T-helper 1 cell treated with Interleukin-12 subunit alpha and Interleukin-12 subunit beta and Interleukin-4 antibody, amounts not matched to agents 30 ng/mL and 1 ng/mL, for 36 hours (primary cell): ENCODE results near the gene KRTAP9-4. TPM values are rescaled to one million over a fixed set of nuclear protein-coding genes. Genes with fewer than 3 reads are reported as not detected.
"Not testable (repeated sequence)": the region's sequence is repeated elsewhere in the genome, so short reads cannot be mapped to it uniquely, and the experiment has no call there.

Experiments used
- intact Hi-C: fragments of 100-400 bp; cut with micrococcal nuclease; formaldehyde crosslinking; loops from one replicate; pipeline ENCODE4 v1.15.1; 2024
- total RNA-seq: library from RNA; stranded (reverse); gene quantifications from 2 replicates; pipeline ENCODE4 v1.2.3, GENCODE V29; 2022

Gene KRTAP9-4
- total RNA-seq, 1 donor from 2014 or later: not detected

DNA sequence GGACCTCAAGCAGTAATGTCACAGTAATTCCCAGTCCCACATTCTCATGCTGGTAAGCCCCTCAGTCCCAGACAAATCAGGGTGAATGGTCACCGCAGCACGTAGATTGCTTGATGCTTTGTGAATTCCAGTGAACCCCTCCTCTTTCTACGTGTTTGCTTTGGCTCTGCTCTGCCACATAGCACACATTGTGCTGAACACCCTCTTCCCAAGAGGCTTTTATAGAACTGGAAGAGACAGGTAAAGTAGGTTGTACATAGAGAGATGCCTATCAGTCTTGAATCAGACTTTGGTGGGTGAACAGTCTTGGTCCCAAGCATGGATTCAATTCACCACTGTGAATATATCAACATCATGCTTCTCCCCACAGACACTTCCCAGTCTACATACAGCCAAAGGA, 15.1 kb downstream of the KRTAP9-4 start:
- intact Hi-C loops: no loop called here

DNA sequence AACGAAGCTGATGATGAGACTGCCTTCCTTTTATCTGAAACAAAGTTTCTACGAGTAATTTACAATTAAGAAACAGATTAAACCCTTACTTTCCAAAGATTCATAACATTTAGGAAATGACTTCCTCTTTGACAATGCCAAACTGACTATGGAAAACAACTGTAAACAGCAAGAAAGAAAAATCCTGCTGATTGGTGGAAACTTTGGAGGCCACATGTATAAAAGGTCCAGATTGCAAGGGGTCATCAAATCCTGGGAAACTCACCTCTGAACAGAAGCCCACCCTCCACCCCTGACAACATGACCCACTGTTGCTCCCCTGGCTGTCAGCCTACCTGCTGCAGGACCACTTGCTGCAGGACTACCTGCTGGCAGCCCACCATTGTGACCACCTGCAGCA, 15.6 kb downstream of the KRTAP9-4 start, which contains the start of gene KRTAP9-6:
Gene KRTAP9-6, plus strand, starts transcription at position 301 of the 400 bp plus-strand sequence. Its CDS starts 0 bp downstream, at position 301.
- intact Hi-C loops: no loop called here

DNA sequence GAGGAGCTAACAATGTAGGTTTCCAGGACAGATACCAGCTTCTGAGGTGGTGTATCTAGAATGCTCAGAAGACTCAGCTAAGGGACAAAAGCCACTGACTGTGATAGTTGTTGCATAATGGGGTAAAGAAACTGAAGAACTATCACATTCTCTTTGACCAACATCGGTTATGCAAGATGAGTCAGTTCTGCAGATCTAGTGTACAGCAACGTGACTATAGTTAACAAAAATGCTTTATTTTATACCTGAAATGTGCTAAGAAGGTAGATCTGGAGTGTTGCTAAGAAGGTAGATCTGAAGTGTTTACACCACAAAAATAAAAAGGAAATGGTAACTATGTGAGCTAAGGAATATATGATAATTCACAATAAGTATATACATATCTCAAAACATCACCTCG, 18.2 kb downstream of the KRTAP9-4 start:
- intact Hi-C loops: no loop called here

DNA sequence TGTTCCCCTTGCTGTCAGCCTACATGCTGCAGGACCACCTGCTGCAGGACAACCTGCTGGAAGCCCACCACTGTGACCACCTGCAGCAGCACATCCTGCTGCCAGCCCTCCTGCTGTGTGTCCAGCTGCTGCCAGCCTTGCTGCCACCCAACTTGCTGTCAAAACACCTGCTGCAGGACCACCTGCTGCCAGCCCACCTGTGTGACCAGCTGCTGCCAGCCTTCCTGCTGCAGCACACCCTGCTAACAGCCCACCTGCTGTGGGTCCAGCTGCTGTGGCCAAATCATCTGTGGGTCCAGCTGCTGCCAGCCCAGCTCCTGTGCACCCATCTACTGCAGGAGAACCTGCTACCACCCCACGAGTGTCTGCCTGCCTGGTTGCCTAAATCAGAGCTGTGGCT, 21.8 kb downstream of the KRTAP9-4 start:
- intact Hi-C loops: not testable (repeated sequence)

DNA sequence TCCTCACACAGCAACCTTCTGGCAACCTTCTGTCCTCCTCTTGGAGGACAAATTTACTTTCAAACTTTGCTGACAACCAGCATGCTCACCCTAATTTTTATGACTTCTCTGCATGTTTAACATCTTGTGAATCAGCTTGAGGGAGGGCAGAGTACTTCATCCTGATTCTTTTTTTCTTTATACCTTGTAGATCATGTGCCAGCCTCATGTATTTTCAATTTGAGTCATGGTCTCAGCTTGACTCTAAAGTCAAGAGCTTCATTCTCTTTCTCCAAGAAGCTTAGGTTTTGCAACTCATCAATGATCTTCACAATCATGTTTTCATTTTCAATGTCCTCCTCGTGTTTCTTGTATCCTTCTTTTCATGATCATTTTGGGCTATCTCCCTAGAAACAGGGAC, 22.4 kb downstream of the KRTAP9-4 start:
- intact Hi-C loops: no loop called here

DNA sequence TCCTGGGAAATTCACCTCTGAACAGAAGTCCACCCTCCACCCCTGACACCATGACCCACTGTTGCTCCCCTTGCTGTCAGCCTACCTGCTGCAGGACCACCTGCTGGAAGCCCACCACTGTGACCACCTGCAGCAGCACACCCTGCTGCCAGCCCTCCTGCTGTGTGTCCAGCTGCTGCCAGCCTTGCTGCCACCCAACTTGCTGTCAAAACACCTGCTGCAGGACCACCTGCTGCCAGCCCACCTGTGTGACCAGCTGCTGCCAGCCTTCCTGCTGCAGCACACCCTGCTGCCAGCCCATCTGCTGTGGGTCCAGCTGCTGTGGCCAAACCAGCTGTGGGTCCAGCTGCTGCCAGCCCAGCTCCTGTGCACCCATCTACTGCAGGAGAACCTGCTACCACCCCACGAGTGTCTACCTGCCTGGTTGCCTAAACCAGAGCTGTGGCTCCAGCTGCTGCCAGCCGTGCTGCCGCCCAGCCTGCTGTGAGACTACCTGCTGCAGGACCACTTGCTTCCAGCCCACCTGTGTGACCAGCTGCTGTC, 26.2 kb downstream of the KRTAP9-4 start, which contains the start of gene KRTAP9-7:
Gene KRTAP9-7, plus strand, starts transcription at position 51 of the 543 bp plus-strand sequence. Its CDS starts 0 bp downstream, at position 51.
- intact Hi-C loops: not testable (repeated sequence)

DNA sequence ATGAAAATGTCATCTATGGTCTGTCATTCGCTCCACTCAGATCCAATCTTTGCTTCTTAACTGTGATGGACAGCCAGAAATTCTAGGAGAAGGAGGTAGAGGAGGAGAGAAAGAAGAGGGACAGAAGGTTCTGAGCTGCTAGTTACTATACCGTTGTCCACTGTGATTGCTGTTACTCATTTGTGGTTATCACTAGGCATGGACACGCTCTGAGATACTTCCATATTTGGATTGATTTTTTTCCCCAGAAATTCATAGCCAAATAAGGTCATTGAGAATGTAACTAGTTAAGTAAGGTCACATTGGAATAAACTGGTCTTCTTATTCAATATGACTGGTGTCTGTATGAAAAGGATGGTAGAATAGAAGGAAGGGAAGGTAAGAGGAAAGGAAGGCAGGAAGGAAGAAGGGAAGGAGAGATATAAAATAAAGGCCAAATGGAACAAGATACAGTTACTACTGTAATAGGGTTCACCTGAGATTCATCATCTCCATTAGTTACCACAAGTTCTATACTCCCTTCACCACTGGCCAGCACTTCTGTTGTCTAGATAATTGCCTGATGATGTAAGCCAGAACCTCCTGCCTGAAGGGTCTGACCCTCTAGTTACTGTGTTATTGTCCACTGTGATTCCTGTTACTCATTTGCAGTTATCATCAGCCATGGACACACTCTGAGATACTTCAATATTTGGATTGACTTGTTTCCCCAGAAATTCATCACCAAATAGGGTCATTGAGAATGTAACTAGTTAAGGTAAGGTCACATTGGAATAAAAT, 28.9 kb downstream of the KRTAP9-4 start:
- intact Hi-C loops: no loop called here

DNA sequence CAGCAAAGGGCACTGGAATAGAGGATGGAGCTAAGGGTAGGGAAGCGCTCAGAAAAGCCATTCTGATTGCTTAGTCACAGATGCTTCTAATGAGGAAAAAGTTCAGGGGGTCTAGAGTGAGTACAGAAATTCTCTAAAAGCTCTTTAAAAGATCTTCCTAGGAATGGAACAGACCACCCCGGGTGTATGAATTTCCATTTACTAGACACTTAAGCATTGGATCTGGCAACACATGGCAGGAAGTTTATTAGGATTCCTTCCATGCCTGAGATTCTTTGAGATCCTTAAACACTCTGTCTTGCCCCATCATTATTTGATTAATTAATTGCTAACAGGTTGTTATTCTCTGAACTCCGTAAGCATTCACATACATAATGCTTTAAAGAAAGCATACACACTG, 34.6 kb downstream of the KRTAP9-4 start:
- intact Hi-C loops: no loop called here

DNA sequence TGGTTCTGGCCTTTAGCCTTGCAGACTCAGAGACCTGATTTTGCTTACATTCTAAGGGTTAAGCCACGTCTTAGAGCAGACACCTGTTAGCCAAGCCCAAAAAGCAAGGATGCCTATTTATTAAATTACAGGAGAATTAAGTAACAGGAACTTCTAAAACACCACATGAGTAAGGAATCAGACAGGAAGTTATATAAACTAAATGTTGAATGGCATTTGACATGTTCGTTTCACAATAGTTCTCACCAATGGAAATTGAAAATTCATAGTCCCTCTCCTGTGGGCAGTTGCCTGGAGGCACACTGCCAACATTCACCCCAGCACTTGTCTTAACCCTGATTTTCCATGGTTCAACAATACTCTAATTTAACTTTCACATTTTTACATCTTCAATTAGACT, 35.1 kb downstream of the KRTAP9-4 start:
- intact Hi-C loops: no loop called here

DNA sequence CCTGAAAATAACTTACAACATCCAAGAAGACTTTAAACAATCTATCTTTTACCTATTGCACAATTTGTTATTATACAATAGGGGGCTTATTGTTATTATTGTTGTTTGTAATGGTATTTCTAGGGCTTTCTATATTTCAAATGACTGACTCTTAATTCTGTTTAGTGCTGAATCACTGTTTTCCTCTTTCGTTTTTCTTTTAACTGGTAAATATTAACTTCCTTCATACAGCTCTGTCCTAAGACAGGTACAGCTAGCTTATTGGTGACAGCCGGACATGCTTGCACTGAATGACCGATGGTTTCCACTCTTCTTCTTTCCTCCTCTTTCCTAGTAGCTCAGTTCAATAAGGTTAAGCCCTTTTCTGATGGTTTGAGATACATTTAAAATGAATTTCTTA, 37.6 kb downstream of the KRTAP9-4 start:
- intact Hi-C loops: no loop called here

DNA sequence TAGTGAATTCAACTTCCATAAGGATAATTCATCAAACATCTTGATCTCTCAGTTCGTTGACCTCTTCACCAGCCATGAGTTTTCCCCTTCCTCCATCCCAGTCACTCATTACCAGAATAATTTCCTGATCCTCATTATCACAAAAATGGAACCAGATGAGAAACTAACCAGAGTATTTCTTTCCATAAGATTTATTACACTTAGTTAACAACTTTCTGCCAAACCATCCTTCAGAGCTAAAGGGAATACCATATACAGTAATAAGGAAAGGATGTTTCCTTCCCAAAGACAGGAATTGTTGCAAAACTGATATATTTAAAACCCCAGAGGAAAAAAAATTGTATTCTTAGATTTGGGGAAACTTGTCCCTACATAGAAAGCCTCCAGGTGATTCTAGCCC, 44.5 kb downstream of the KRTAP9-4 start:
- intact Hi-C loops: no loop called here

DNA sequence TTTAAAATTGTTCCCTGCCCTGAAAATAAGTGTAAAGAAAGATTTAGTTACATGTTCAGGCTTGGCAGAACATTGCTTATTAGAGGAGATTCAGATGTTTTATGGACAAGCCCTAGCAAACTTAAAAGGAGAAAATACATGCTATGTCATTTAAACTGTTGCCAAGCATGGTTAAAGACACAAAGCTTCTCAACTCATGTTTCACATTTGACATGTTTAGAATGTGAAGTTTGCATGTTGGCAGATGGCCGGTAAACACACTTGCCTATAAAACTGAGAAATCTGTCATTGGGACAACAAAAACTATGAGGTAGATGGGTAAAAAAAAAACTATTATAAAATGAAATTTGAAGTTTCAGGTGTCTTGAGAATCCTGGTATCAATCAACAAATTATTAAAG, 47.4 kb downstream of the KRTAP9-4 start:
- intact Hi-C loops: no loop called here

DNA sequence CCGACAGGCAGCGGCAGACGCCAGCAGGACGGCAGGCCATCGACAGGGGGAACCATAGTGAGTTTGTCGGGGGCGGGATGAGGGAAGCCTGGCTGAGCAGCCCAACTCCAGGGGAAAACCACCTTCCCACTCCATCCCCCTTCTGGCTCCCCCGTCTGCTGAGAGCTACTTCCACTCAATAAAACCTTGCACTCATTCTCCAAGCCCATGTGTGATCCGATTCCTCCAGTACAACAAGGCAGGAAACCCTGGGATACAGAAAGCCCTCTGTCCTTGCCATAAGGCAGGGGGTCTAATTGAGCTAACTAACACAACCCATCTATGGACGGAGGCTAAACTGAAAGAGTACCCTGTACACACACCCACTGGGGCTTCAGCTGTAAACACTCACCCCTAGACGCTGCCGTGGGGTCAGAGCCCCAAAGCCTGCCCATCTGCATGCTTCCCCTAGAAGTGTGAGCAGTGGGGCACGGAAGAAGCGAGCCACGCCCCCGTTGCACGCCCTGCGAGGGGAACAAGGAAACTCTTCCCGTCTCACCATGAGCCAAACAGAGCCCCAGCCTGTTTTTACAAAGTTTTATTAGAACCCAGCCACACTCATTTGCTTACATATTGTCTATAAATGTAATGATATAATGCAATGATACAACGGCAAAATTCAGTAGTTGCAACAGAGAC, 49.1 kb downstream of the KRTAP9-4 start:
- intact Hi-C loops: no loop called here

Other genes starting within 250 kb of the KRTAP9-4 start
- not detected in 2 replicates for gene KRTAP3-2, start 249.8 kb upstream of the KRTAP9-4 start, total RNA-seq
- gene KRTAP3-1, start 240.6 kb upstream of the KRTAP9-4 start, total RNA-seq: not detected in 2 replicates
- gene KRTAP1-5, start 222.5 kb upstream of the KRTAP9-4 start, total RNA-seq: not detected in 2 replicates
- not detected in 2 replicates for gene KRTAP1-4, start 219.5 kb upstream of the KRTAP9-4 start, total RNA-seq
- gene KRTAP1-3, start 214.8 kb upstream of the KRTAP9-4 start, total RNA-seq: not detected in 2 replicates
- gene KRTAP1-1, start 208.2 kb upstream of the KRTAP9-4 start, total RNA-seq: not detected in 2 replicates
- gene KRTAP2-1, start 202.4 kb upstream of the KRTAP9-4 start, total RNA-seq: not detected in 2 replicates
- not detected in 2 replicates for gene KRTAP2-2, start 194.5 kb upstream of the KRTAP9-4 start, total RNA-seq
- not detected in 2 replicates for gene KRTAP2-3, start 189.6 kb upstream of the KRTAP9-4 start, total RNA-seq
- not detected in 2 replicates for gene KRTAP2-4, start 183.8 kb upstream of the KRTAP9-4 start, total RNA-seq
- gene KRTAP4-7, start 165.5 kb upstream of the KRTAP9-4 start, total RNA-seq: not detected in 2 replicates
- gene KRTAP4-8, start 151.5 kb upstream of the KRTAP9-4 start, total RNA-seq: not detected in 2 replicates
- not detected in 2 replicates for gene KRTAP4-16, start 147.5 kb upstream of the KRTAP9-4 start, total RNA-seq
- gene KRTAP4-9, start 144.3 kb upstream of the KRTAP9-4 start, total RNA-seq: not detected in 2 replicates
- not detected in 2 replicates for gene KRTAP4-11, start 131.3 kb upstream of the KRTAP9-4 start, total RNA-seq
- not detected in 2 replicates for gene KRTAP4-12, start 125.5 kb upstream of the KRTAP9-4 start, total RNA-seq
- not detected in 2 replicates for gene KRTAP4-6, start 109.1 kb upstream of the KRTAP9-4 start, total RNA-seq
- not detected in 2 replicates for gene KRTAP4-5, start 99.9 kb upstream of the KRTAP9-4 start, total RNA-seq
- not detected in 2 replicates for gene KRTAP4-4, start 88.9 kb upstream of the KRTAP9-4 start, total RNA-seq
- gene KRTAP4-3, start 81.5 kb upstream of the KRTAP9-4 start, total RNA-seq: not detected in 2 replicates
- not detected in 2 replicates for gene KRTAP4-2, start 71.5 kb upstream of the KRTAP9-4 start, total RNA-seq
- not detected in 2 replicates for gene KRTAP4-1, start 64.8 kb upstream of the KRTAP9-4 start, total RNA-seq
- not detected in 2 replicates for gene KRTAP9-1, start 59.8 kb upstream of the KRTAP9-4 start, total RNA-seq
- not detected in 2 replicates for gene KRTAP9-2, start 23.0 kb upstream of the KRTAP9-4 start, total RNA-seq
- not detected in 2 replicates for gene KRTAP9-3, start 17.2 kb upstream of the KRTAP9-4 start, total RNA-seq
- not detected in 2 replicates for gene KRTAP9-8, start 11.7 kb upstream of the KRTAP9-4 start, total RNA-seq
- not detected in 2 replicates for gene KRTAP9-9, start 5.7 kb downstream of the KRTAP9-4 start, total RNA-seq
- gene KRTAP9-6, start 15.7 kb downstream of the KRTAP9-4 start, total RNA-seq: not detected in 2 replicates
- gene KRTAP9-7, start 26.0 kb downstream of the KRTAP9-4 start, total RNA-seq: not detected in 2 replicates
- not detected in 2 replicates for gene KRTAP29-1, start 53.2 kb downstream of the KRTAP9-4 start, total RNA-seq
- not detected in 2 replicates for gene KRTAP16-1, start 59.6 kb downstream of the KRTAP9-4 start, total RNA-seq
- not detected in 2 replicates for gene KRTAP17-1, start 66.0 kb downstream of the KRTAP9-4 start, total RNA-seq
- gene KRT33A, start 101.1 kb downstream of the KRTAP9-4 start, total RNA-seq: not detected in 2 replicates
- not detected in 2 replicates for gene KRT33B, start 120.1 kb downstream of the KRTAP9-4 start, total RNA-seq
- gene KRT34, start 132.6 kb downstream of the KRTAP9-4 start, total RNA-seq: not detected in 2 replicates
- gene KRT31, start 147.9 kb downstream of the KRTAP9-4 start, total RNA-seq: not detected in 2 replicates
- not detected in 2 replicates for gene KRT37, start 174.9 kb downstream of the KRTAP9-4 start, total RNA-seq
- not detected in 2 replicates for gene KRT38, start 191.3 kb downstream of the KRTAP9-4 start, total RNA-seq
- not detected in 2 replicates for gene KRT32, start 217.7 kb downstream of the KRTAP9-4 start, total RNA-seq
- gene KRT35, start 231.5 kb downstream of the KRTAP9-4 start, total RNA-seq: not detected in 2 replicates
- gene KRT36, start 240.2 kb downstream of the KRTAP9-4 start, total RNA-seq: not detected in 2 replicates